T-cell (primary cell): ENCODE measurements around the gene SLC24A3. TPM values are rescaled to one million over a fixed set of nuclear protein-coding genes. Genes with fewer than 3 reads are reported as not detected.

Source experiments
- ATAC-seq, 4 experiments: fragments of 200-7000 bp in 3 of 4; fragments of 150-1000 bp in 1 of 4; cut with Tn5 transposase; replicated peaks in 1 of 4; 1 replicate in 3 of 4; 2 replicates in 1 of 4; pipeline ENCODE4 v1.10.0; 2021; ENCODE audit warnings: moderate library complexity in 3 of 4, mild to moderate bottlenecking in 2 of 4, moderate number of reproducible peaks in 1 of 4
- CTCF ChIA-PET, 2 donors: fragments of 300-600 bp; sonication (Branson Sonifier 250); formaldehyde crosslinking; loops; one replicate each; lab custom pipeline; 2022; ENCODE audit warnings: antibody characterized with exemption in 2 of 2; lab: Charles Lee
- POLR2A ChIA-PET, 2 donors: fragments of 300-600 bp; sonication (Branson Sonifier 250); formaldehyde crosslinking; loops; one replicate each; lab custom pipeline; 2022; ENCODE audit warnings: antibody characterized with exemption in 2 of 2; lab: Charles Lee
- DNase-seq, 35 experiments: peaks; one replicate each; pipeline versions ENCODE4 v3.0.0 to v3.0.0-alpha.2; 2013 to 2023
- H3K27ac ChIP-seq: one replicate; pipeline ENCODE4 v1.5.1; 2013; ENCODE audit warnings: low read length
- H3K27me3 ChIP-seq, 2 experiments: replicated peaks in 1 of 2; 1 replicate in 1 of 2; 2 replicates in 1 of 2; pipeline versions ENCODE4 v1.6.1 to v1.7.0; 2013; ENCODE audit warnings: low read length in 1 of 2, mixed read lengths in 1 of 2; ENCODE audit not compliant: control insufficient read depth in 2 of 2, insufficient read depth in 2 of 2; ENCODE audit errors: extremely low read depth in 1 of 2
- H3K36me3 ChIP-seq, 2 donors: 1 replicate in 1 of 2; 2 replicates in 1 of 2; pipeline versions ENCODE4 v1.6.1 to v1.7.0; 2013; ENCODE audit warnings: low read length in 1 of 2; ENCODE audit not compliant: control insufficient read depth in 2 of 2, insufficient read depth in 1 of 2; ENCODE audit errors: extremely low read depth in 1 of 2
- H3K4me1 ChIP-seq, 2 experiments: 1 replicate in 1 of 2; 2 replicates in 1 of 2; pipeline versions ENCODE4 v1.6.1 to v1.7.0; 2013; ENCODE audit warnings: low read length in 2 of 2, mixed read lengths in 1 of 2; ENCODE audit not compliant: insufficient read depth in 2 of 2, control insufficient read depth in 1 of 2; ENCODE audit errors: extremely low read depth in 1 of 2
- H3K4me3 ChIP-seq, 2 donors: 1 replicate in 1 of 2; 2 replicates in 1 of 2; pipeline versions ENCODE4 v1.5.1 to v1.7.0; 2013; ENCODE audit warnings: mild to moderate bottlenecking in 2 of 2, low read length in 1 of 2, moderate library complexity in 1 of 2; ENCODE audit not compliant: control insufficient read depth in 1 of 2; ENCODE audit errors: extremely low read depth in 1 of 2
- H3K9me3 ChIP-seq: 2 replicates; pipeline ENCODE4 v1.7.0; 2013
- H3K27ac Mint-ChIP-seq, 2 donors: one replicate each; pipeline ENCODE4 v1.8.0; 2020 to 2021; ENCODE audit warnings: mild to moderate bottlenecking in 2 of 2, mixed read lengths in 2 of 2
- H3K27me3 Mint-ChIP-seq, 2 donors: one replicate each; pipeline ENCODE4 v1.8.0; 2021 to 2022; ENCODE audit warnings: mixed read lengths in 2 of 2
- H3K36me3 Mint-ChIP-seq: one replicate; pipeline ENCODE4 v1.8.0; 2021; ENCODE audit warnings: mixed read lengths
- H3K4me1 Mint-ChIP-seq, 3 donors: one replicate each; pipeline ENCODE4 v1.8.0; 2020 to 2022; ENCODE audit warnings: mixed read lengths in 3 of 3, mild to moderate bottlenecking in 1 of 3
- H3K4me3 Mint-ChIP-seq, 3 donors: one replicate each; pipeline ENCODE4 v1.8.0; 2020 to 2022; ENCODE audit warnings: mild to moderate bottlenecking in 3 of 3, mixed read lengths in 3 of 3, moderate library complexity in 3 of 3
- H3K9me3 Mint-ChIP-seq, 3 donors: one replicate each; pipeline ENCODE4 v1.8.0; 2020 to 2022; ENCODE audit warnings: mixed read lengths in 3 of 3
- WGBS: methylation state at CpG from one replicate; pipeline ENCODE4 v1.1.5; 2013; ENCODE audit warnings: missing lambda C conversion rate; ENCODE audit not compliant: insufficient coverage; 5-methylcytosine and 5-hydroxymethylcytosine counted together
- total RNA-seq, 35 experiments: library from RNA in 6 of 35; stranded (reverse) in 6 of 35; fragments of 120-200 nt in 1 of 35; gene quantifications; one replicate each; pipeline versions ENCODE4 v1.2.1 to v1.2.4 and lab custom pipeline; 2013 to 2026

The SLC24A3 gene
- total RNA-seq, 5 donors from 2014 or later (not counting 1 experiment from before 2014, with no cell fraction given): 0.06 to 0.25 (median 0.12) TPM

- Histone ChIP-seq H3K36me3 (no peaks in the 10 kb centered on the region), H3K9me3 (no peaks in the 10 kb centered on the region), H3K4me1 (no peaks in the 10 kb centered on the region), H3K27me3 (peaks cover 0 to 2% of the 10 kb centered on the region in 2 experiments), H3K27ac (no peak overlapping the region), H3K4me3 (no peak overlapping the region)
- Mint-ChIP-seq H3K4me1 (no peaks in the 10 kb centered on the region), H3K4me3 (no peak overlapping the region), H3K9me3 (peaks cover 0 to under 1% (median 0%) of the 10 kb centered on the region in 3 donors), H3K27ac (no peak overlapping the region), H3K36me3 (no peaks in the 10 kb centered on the region), H3K27me3 (peaks cover 0 to 4% of the 10 kb centered on the region in 2 donors)
- WGBS: 100% methylated on average over 1 of the region's 4 CpGs
- no peak for DNase-seq
- no peak for ATAC-seq
- ChIA-PET CTCF (no interaction called here), POLR2A (no interaction called here)
Observed at GRCh38 chr20:19723051-19723450, 510.6 kb downstream of the SLC24A3 start.

GRCh38 chr20:19723813-19724430, 511.5 kb downstream of the SLC24A3 start:
- ChIA-PET POLR2A (no interaction called here), CTCF (interaction anchor here in 1 of 2 donors (0.6 kb wide), 1 partner anchor 1256 kb away, joined by 3 read pairs; no protein-coding TSS in a partner anchor)
- no peak for ATAC-seq
- no peaks in the 10 kb centered on the region for H3K4me1 ChIP-seq
- peaks cover 0 to 4% of the 10 kb centered on the region in 2 experiments for H3K27me3 ChIP-seq
- no peaks in the 10 kb centered on the region for H3K36me3 ChIP-seq
- no peak overlapping the region for H3K27ac ChIP-seq
- H3K27ac Mint-ChIP-seq: no peak overlapping the region
- H3K4me3 Mint-ChIP-seq: no peak overlapping the region
- no peak for DNase-seq
- H3K9me3 ChIP-seq: no peaks in the 10 kb centered on the region
- no peaks in the 10 kb centered on the region for H3K4me1 Mint-ChIP-seq
- no peaks in the 10 kb centered on the region for H3K36me3 Mint-ChIP-seq
- no peaks in the 10 kb centered on the region for H3K9me3 Mint-ChIP-seq
- H3K27me3 Mint-ChIP-seq: peaks cover 0 to 4% of the 10 kb centered on the region in 2 donors
- H3K4me3 ChIP-seq: no peak overlapping the region
- 89% methylated on average over 8 of the region's 11 CpGs for WGBS

DNA sequence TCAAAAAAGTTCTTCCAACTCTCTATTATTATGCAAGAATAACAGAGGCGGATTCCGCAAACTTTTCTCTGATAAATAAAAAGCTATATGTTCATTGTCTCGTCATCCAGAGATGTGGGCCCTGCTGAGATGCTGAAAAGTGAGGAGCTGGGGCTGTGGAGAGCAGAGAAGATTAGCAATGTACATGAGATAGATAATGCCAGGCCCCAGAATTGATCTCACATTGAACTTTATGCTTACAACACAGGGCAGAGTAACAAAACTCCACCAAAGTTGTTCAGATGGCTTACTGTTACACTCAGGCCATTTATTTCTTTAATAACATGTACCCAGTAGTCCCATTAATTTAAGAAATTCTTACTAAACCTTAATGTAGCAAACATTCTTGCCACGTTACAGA, 512.9 kb downstream of the SLC24A3 start:
- H3K9me3 ChIP-seq: no peaks in the 10 kb centered on the region
- no peaks in the 10 kb centered on the region for H3K36me3 ChIP-seq
- Mint-ChIP-seq H3K27ac (no peak overlapping the region), H3K9me3 (no peaks in the 10 kb centered on the region), H3K4me3 (no peak overlapping the region), H3K36me3 (no peaks in the 10 kb centered on the region), H3K27me3 (no peaks in the 10 kb centered on the region), H3K4me1 (no peaks in the 10 kb centered on the region)
- ATAC-seq (no peak), DNase-seq (no peak)
- peaks cover 0 to 3% of the 10 kb centered on the region in 2 experiments for H3K27me3 ChIP-seq
- no peaks in the 10 kb centered on the region for H3K4me1 ChIP-seq
- WGBS: no CpG with 5 or more reads among the region's 4 CpGs
- H3K4me3 ChIP-seq: no peak overlapping the region
- ChIA-PET CTCF (no interaction called here), POLR2A (no interaction called here)
- no peak overlapping the region for H3K27ac ChIP-seq

DNA sequence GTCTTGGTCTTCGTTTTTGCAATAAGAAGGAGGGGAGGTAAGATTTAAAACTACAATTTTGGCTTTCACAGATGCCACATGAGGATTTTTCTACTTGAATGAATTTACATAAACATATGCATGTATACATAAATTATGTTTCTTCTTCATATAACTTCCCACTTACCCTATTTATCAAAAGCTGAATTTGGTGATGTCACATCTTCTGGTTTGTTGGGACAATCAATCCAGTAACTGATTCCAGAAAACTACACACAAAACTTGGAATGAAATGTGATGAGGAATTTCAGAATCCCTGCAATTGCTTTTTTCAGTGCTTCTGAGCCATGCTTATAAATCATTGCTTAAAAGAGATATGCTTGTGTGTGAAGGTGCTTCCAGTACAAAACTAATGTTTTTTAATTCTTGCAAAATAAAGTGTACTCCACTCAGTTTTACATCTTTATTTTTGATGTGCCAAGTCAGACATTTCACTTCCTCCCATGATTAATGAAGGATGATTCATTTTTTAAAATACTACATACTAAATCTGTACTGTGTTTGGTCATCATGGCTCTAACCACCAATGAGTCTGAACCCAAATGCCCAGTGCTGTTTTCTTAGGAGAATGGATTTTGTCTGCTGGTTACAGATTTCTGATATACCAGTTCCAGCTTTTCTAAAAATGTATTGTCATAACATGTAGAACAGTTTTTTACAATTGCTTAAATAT, 513.5 kb downstream of the SLC24A3 start:
- Mint-ChIP-seq H3K36me3 (no peaks in the 10 kb centered on the region), H3K27ac (no peak overlapping the region), H3K27me3 (no peaks in the 10 kb centered on the region), H3K9me3 (no peaks in the 10 kb centered on the region), H3K4me3 (no peak overlapping the region), H3K4me1 (no peaks in the 10 kb centered on the region)
- no peak overlapping the region for H3K4me3 ChIP-seq
- no peaks in the 10 kb centered on the region for H3K4me1 ChIP-seq
- no peak for DNase-seq
- H3K9me3 ChIP-seq: no peaks in the 10 kb centered on the region
- CTCF ChIA-PET: no interaction called here
- H3K27me3 ChIP-seq: peaks cover 0 to 2% of the 10 kb centered on the region in 2 experiments
- ATAC-seq: no peak
- H3K36me3 ChIP-seq: no peaks in the 10 kb centered on the region
- POLR2A ChIA-PET: no interaction called here
- WGBS: no CpG with 5 or more reads among the region's 1 CpG
- no peak overlapping the region for H3K27ac ChIP-seq

- CTCF ChIA-PET: no interaction called here
- H3K4me1 ChIP-seq: no peaks in the 10 kb centered on the region
- Mint-ChIP-seq H3K27me3 (no peaks in the 10 kb centered on the region), H3K4me3 (no peak overlapping the region), H3K4me1 (no peaks in the 10 kb centered on the region), H3K9me3 (no peaks in the 10 kb centered on the region), H3K36me3 (no peaks in the 10 kb centered on the region), H3K27ac (no peak overlapping the region)
- no peak overlapping the region for H3K27ac ChIP-seq
- H3K27me3 ChIP-seq: peaks cover 0 to 2% of the 10 kb centered on the region in 2 experiments
- DNase-seq (no peak), ATAC-seq (no peak)
- no peaks in the 10 kb centered on the region for H3K9me3 ChIP-seq
- no peak overlapping the region for H3K4me3 ChIP-seq
- no peaks in the 10 kb centered on the region for H3K36me3 ChIP-seq
- POLR2A ChIA-PET: no interaction called here
- 93% methylated on average over 10 of the region's 10 CpGs for WGBS
Observed at GRCh38 chr20:19727251-19727847, 514.9 kb downstream of the SLC24A3 start.

DNA sequence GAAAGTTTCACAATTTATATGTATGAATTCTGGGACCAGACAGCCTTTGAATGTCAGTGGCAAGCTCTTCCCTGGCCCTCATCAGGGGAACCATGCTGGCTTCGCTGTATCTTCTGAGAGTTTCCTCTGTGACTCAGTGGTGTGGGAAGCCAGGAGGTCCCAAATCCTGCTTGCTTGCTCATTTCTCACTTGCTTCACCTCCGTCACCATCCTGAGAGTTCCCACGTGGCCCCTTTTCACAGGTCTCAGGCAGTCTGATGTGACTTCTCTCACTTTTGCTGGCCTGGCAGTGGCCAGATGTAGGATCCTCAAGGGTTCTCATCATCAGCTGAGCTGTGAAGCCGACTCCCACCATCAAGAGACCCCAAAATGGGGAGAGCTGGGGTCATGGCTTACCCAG, 517.2 kb downstream of the SLC24A3 start:
- H3K36me3 Mint-ChIP-seq: no peaks in the 10 kb centered on the region
- ChIA-PET POLR2A (no interaction called here), CTCF (no interaction called here)
- no peaks in the 10 kb centered on the region for H3K27me3 Mint-ChIP-seq
- WGBS: 62% methylated on average over 3 of the region's 4 CpGs
- ATAC-seq (no peak), DNase-seq (no peak)
- no peaks in the 10 kb centered on the region for H3K4me1 Mint-ChIP-seq
- Histone ChIP-seq H3K27me3 (peaks cover 0 to 2% of the 10 kb centered on the region in 2 experiments), H3K27ac (no peak overlapping the region), H3K9me3 (no peaks in the 10 kb centered on the region), H3K4me3 (no peak overlapping the region), H3K36me3 (no peaks in the 10 kb centered on the region), H3K4me1 (no peaks in the 10 kb centered on the region)
- H3K27ac Mint-ChIP-seq: no peak overlapping the region
- no peak overlapping the region for H3K4me3 Mint-ChIP-seq
- H3K9me3 Mint-ChIP-seq: no peaks in the 10 kb centered on the region
